Nasal cavity respiratory epithelium epithelial cell of viscerocranial mucosa (primary cell): ENCODE data around the gene CD180. TPM values are rescaled to one million over a fixed set of nuclear protein-coding genes. Genes with fewer than 3 reads are reported as not detected.

Experiments used
- total RNA-seq: library from RNA; depleted of rRNA; stranded (reverse); fragments of >200 nt; gene quantifications from 2 replicates; pipeline ENCODE4 v1.2.3, GENCODE V29; 2014

Gene CD180
- not detected in 2 replicates for total RNA-seq

DNA sequence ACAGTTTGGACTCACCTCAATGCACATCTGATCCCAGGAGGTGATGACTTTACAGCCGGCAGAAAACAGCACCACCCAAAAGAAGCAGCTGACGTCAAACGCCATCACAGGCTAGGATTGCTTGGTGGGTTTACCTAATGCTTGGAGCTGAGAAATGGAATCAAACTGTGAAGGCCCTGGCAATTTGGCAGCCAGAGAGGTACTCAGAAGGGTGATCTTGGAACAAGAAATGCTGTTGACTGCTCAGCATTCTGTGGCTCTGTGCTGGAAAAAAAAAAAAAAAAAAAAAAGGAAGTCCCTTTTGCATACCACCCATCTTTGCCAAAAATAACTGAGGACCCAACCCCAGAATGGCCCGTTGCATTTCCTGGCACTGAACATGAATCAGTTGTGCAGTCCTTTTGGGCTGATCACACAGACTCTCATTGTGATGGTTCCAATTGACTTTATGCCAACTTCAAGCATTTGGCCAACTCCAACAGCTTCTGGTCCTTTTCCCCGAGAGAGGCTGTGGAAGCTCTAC, at the start of gene CD180:
Gene CD180 (minus strand): TSS at position 263 of the 523 bp plus-strand sequence. CDS start 158 bp downstream, at position 105.

